Natural killer cell (primary cell): Measurements from ENCODE around the gene ACTRT2. TPM values are rescaled to one million over a fixed set of nuclear protein-coding genes. Genes with fewer than 3 reads are reported as not detected.
A peak's percentile ranks its signal among the peaks of the same experiment; 100 is the strongest.

Experiments used
- ATAC-seq, 3 donors: fragments of 150-1000 bp in 2 of 3; fragments of 200-7000 bp in 1 of 3; cut with Tn5 transposase; 1 replicate in 1 of 3; 2 replicates in 2 of 3; pipeline ENCODE4 v1.10.0; 2021; ENCODE audit warnings: mild to moderate bottlenecking in 2 of 3, moderate library complexity in 2 of 3
- DNase-seq, 2 donors: peaks; one replicate each; pipeline versions ENCODE4 v3.0.0 to v3.0.0-alpha.2; 2013 to 2021; ENCODE audit warnings: mixed read lengths in 1 of 2
- H3K27ac ChIP-seq: one replicate; pipeline ENCODE4 v1.5.1; 2013; ENCODE audit warnings: mild to moderate bottlenecking, low read length
- H3K27me3 ChIP-seq: one replicate; pipeline ENCODE4 v1.6.1; 2013; ENCODE audit warnings: low read length; ENCODE audit not compliant: control insufficient read depth, insufficient read depth
- H3K36me3 ChIP-seq: one replicate; pipeline ENCODE4 v1.6.1; 2013; ENCODE audit warnings: low read length; ENCODE audit not compliant: control insufficient read depth, insufficient read depth
- H3K4me1 ChIP-seq: one replicate; pipeline ENCODE4 v1.6.1; 2013; ENCODE audit warnings: low read length; ENCODE audit not compliant: control insufficient read depth, insufficient read depth
- H3K4me3 ChIP-seq: one replicate; pipeline ENCODE4 v1.5.1; 2013; ENCODE audit warnings: low read length
- H3K9me3 ChIP-seq: one replicate; pipeline ENCODE4 v1.6.1; 2013; ENCODE audit warnings: low read length; ENCODE audit not compliant: control insufficient read depth, insufficient read depth
- H3K27ac Mint-ChIP-seq, 2 donors: one replicate each; pipeline ENCODE4 v1.8.0; 2022; ENCODE audit warnings: mild to moderate bottlenecking in 2 of 2, mixed read lengths in 2 of 2, moderate library complexity in 1 of 2
- H3K27me3 Mint-ChIP-seq, 2 donors: one replicate each; pipeline ENCODE4 v1.8.0; 2022; ENCODE audit warnings: low read depth in 2 of 2, mixed read lengths in 2 of 2
- H3K36me3 Mint-ChIP-seq: one replicate; pipeline ENCODE4 v1.8.0; 2022; ENCODE audit warnings: mixed read lengths
- H3K4me1 Mint-ChIP-seq, 2 donors: one replicate each; pipeline ENCODE4 v1.8.0; 2022; ENCODE audit warnings: mixed read lengths in 2 of 2
- H3K4me3 Mint-ChIP-seq: one replicate; pipeline ENCODE4 v1.8.0; 2022; ENCODE audit warnings: mild to moderate bottlenecking, moderate library complexity, mixed read lengths
- H3K9me3 Mint-ChIP-seq, 2 donors: one replicate each; pipeline ENCODE4 v1.8.0; 2022; ENCODE audit warnings: mixed read lengths in 2 of 2
- CTCF ChIP-seq: fragments of 200-600 bp; IDR thresholded peaks from one replicate; pipeline ENCODE4 v1.8.0; 2022; ENCODE audit warnings: antibody characterized with exemption
- WGBS: methylation state at CpG from one replicate; pipeline ENCODE4 v1.1.7; 2013; ENCODE audit warnings: missing lambda C conversion rate; ENCODE audit not compliant: insufficient coverage; 5-methylcytosine and 5-hydroxymethylcytosine counted together
- intact Hi-C: fragments of 100-400 bp; cut with micrococcal nuclease; formaldehyde crosslinking; loops from one replicate; pipeline ENCODE4 v1.14.2; 2022
- total RNA-seq, 4 donors: library from RNA; stranded (reverse); fragments of 120-200 nt in 1 of 4; gene quantifications; one replicate each; pipeline versions ENCODE4 v1.2.3 to v1.2.4, GENCODE V29; 2013 to 2022

ACTRT2 gene
- total RNA-seq, 3 donors from 2014 or later (not counting 1 experiment from before 2014, with no cell fraction given), result not detected

- 88% methylated on average over 30 of the region's 30 CpGs for WGBS
- DNase-seq (peak in 1 of 2 donors; percentile 8), ATAC-seq (no peak)
- Histone ChIP-seq H3K4me1 (no peaks in the 10 kb centered on the region), H3K36me3 (no peaks in the 10 kb centered on the region), H3K9me3 (no peaks in the 10 kb centered on the region), H3K4me3 (no peak overlapping the region), H3K27me3 (no peaks in the 10 kb centered on the region), H3K27ac (no peak overlapping the region)
- peaks cover 0 to 5% of the 10 kb centered on the region in 2 donors for H3K27me3 Mint-ChIP-seq
- no peaks in the 10 kb centered on the region for H3K36me3 Mint-ChIP-seq
- H3K27ac Mint-ChIP-seq, result no peak overlapping the region
- peaks cover 0 to 4% of the 10 kb centered on the region in 2 donors for H3K9me3 Mint-ChIP-seq
- H3K4me3 Mint-ChIP-seq, result no peak overlapping the region
- intact Hi-C loops, result no loop called here
- no peak for TF ChIP-seq CTCF
- H3K4me1 Mint-ChIP-seq, result no peaks in the 10 kb centered on the region
Observed at GRCh38 chr1:2982615-2983318, 38.5 kb upstream of the ACTRT2 start.

- TF ChIP-seq CTCF, result no peak
- Histone ChIP-seq H3K27ac (no peak overlapping the region), H3K4me1 (no peaks in the 10 kb centered on the region), H3K9me3 (no peaks in the 10 kb centered on the region), H3K36me3 (no peaks in the 10 kb centered on the region), H3K4me3 (no peak overlapping the region), H3K27me3 (no peaks in the 10 kb centered on the region)
- H3K36me3 Mint-ChIP-seq, result no peaks in the 10 kb centered on the region
- H3K27me3 Mint-ChIP-seq, result peaks cover 0 to 5% of the 10 kb centered on the region in 2 donors
- H3K9me3 Mint-ChIP-seq, result peaks cover 0 to 4% of the 10 kb centered on the region in 2 donors
- H3K4me1 Mint-ChIP-seq, result no peaks in the 10 kb centered on the region
- WGBS, result 90% methylated on average over 15 of the region's 15 CpGs
- no peak overlapping the region for H3K27ac Mint-ChIP-seq
- H3K4me3 Mint-ChIP-seq, result no peak overlapping the region
- ATAC-seq (no peak), DNase-seq (peak in 1 of 2 donors; percentile 7)
- intact Hi-C loops, result no loop called here
Observed at GRCh38 chr1:2983319-2983705, 38.0 kb upstream of the ACTRT2 start.

- no peak overlapping the region for H3K27ac Mint-ChIP-seq
- H3K36me3 Mint-ChIP-seq, result no peaks in the 10 kb centered on the region
- no peaks in the 10 kb centered on the region for H3K4me1 Mint-ChIP-seq
- Histone ChIP-seq H3K9me3 (no peaks in the 10 kb centered on the region), H3K4me3 (no peak overlapping the region), H3K27ac (no peak overlapping the region), H3K4me1 (no peaks in the 10 kb centered on the region), H3K27me3 (no peaks in the 10 kb centered on the region), H3K36me3 (no peaks in the 10 kb centered on the region)
- ATAC-seq (no peak), DNase-seq (peak in 1 of 2 donors; percentile 7)
- peaks cover 0 to 5% of the 10 kb centered on the region in 2 donors for H3K27me3 Mint-ChIP-seq
- 83% methylated on average over 21 of the region's 21 CpGs for WGBS
- intact Hi-C loops, result no loop called here
- TF ChIP-seq CTCF, result no peak
- H3K4me3 Mint-ChIP-seq, result no peak overlapping the region
- H3K9me3 Mint-ChIP-seq, result peaks cover 0 to 4% of the 10 kb centered on the region in 2 donors
Observed at GRCh38 chr1:2983706-2984398, 37.4 kb upstream of the ACTRT2 start.
